Ishikawa (cell line): ENCODE data around the gene ZDBF2.

Experiments
- CEBPB ChIP-seq: IDR thresholded peaks from 2 replicates; pipeline ENCODE4 v1.6.1; 2012
- CREB1 ChIP-seq: IDR thresholded peaks from 2 replicates; pipeline ENCODE4 v1.6.1; 2012; ENCODE audit warnings: low read depth
- EGR1 ChIP-seq: IDR thresholded peaks from 2 replicates; pipeline ENCODE4 v1.6.1; 2012
- EP300 ChIP-seq: IDR thresholded peaks from 2 replicates; pipeline ENCODE4 v1.6.1; 2012; ENCODE audit warnings: borderline replicate concordance
- FOXM1 ChIP-seq: IDR thresholded peaks from 2 replicates; pipeline ENCODE4 v1.6.1; 2012; ENCODE audit warnings: low read depth, borderline replicate concordance
- NFIC ChIP-seq: IDR thresholded peaks from 2 replicates; pipeline ENCODE4 v1.6.1; 2012
- RAD21 ChIP-seq: IDR thresholded peaks from 2 replicates; pipeline ENCODE4 v1.6.1; 2012; ENCODE audit warnings: low read depth
- TAF1 ChIP-seq: IDR thresholded peaks from 2 replicates; pipeline ENCODE4 v1.6.1; 2012; ENCODE audit warnings: low read depth, mild to moderate bottlenecking
- TCF12 ChIP-seq: IDR thresholded peaks from 2 replicates; pipeline ENCODE4 v1.6.1; 2012; ENCODE audit warnings: low read depth
- TEAD4 ChIP-seq: IDR thresholded peaks from 2 replicates; pipeline ENCODE4 v1.6.1; 2012
- YY1 ChIP-seq: IDR thresholded peaks from 2 replicates; pipeline ENCODE4 v1.6.1; 2012; ENCODE audit warnings: low read depth
- ZBTB7A ChIP-seq: IDR thresholded peaks from 2 replicates; pipeline ENCODE4 v1.6.1; 2012; ENCODE audit warnings: low read depth
- TF ChIP-seq, protein P1 (sequence below): IDR thresholded peaks from 2 replicates; pipeline ENCODE4 v1.6.1; 2012
- TF ChIP-seq, protein P2 (sequence below): IDR thresholded peaks from 2 replicates; pipeline ENCODE4 v1.6.1; 2012; ENCODE audit warnings: low read depth, mild to moderate bottlenecking
- TF ChIP-seq, protein P3 (sequence below): IDR thresholded peaks from 2 replicates; pipeline ENCODE4 v1.6.1; 2012

ZDBF2 gene

DNA sequence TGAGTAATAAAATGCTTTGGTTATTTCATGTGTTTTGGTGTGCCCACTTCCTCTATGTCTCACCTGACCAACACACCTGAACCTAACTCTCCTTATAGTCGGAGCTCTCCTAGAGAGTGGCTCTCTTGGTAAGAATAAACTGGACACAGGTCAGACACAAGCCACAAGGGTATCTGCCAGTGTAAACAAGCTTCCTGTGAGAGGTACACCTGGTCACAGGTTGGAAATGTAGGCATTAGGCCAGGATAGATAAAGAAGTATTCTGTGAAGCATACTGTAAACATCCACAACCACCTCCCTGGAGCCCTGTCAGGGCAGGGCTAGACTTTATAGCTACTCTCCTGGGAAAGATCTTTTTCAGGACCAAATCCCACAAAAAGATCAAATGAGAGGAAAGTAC, 69.4 kb downstream of the ZDBF2 start:
- TF ChIP-seq EP300 = no peak
- TF ChIP-seq, protein P1, sequence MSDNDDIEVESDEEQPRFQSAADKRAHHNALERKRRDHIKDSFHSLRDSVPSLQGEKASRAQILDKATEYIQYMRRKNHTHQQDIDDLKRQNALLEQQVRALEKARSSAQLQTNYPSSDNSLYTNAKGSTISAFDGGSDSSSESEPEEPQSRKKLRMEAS = no peak
- TF ChIP-seq, protein P2, sequence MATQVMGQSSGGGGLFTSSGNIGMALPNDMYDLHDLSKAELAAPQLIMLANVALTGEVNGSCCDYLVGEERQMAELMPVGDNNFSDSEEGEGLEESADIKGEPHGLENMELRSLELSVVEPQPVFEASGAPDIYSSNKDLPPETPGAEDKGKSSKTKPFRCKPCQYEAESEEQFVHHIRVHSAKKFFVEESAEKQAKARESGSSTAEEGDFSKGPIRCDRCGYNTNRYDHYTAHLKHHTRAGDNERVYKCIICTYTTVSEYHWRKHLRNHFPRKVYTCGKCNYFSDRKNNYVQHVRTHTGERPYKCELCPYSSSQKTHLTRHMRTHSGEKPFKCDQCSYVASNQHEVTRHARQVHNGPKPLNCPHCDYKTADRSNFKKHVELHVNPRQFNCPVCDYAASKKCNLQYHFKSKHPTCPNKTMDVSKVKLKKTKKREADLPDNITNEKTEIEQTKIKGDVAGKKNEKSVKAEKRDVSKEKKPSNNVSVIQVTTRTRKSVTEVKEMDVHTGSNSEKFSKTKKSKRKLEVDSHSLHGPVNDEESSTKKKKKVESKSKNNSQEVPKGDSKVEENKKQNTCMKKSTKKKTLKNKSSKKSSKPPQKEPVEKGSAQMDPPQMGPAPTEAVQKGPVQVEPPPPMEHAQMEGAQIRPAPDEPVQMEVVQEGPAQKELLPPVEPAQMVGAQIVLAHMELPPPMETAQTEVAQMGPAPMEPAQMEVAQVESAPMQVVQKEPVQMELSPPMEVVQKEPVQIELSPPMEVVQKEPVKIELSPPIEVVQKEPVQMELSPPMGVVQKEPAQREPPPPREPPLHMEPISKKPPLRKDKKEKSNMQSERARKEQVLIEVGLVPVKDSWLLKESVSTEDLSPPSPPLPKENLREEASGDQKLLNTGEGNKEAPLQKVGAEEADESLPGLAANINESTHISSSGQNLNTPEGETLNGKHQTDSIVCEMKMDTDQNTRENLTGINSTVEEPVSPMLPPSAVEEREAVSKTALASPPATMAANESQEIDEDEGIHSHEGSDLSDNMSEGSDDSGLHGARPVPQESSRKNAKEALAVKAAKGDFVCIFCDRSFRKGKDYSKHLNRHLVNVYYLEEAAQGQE = no peak
- no peak for TF ChIP-seq CEBPB
- TF ChIP-seq RAD21 = no peak
- TF ChIP-seq TCF12 = no peak
- TF ChIP-seq, protein P3, sequence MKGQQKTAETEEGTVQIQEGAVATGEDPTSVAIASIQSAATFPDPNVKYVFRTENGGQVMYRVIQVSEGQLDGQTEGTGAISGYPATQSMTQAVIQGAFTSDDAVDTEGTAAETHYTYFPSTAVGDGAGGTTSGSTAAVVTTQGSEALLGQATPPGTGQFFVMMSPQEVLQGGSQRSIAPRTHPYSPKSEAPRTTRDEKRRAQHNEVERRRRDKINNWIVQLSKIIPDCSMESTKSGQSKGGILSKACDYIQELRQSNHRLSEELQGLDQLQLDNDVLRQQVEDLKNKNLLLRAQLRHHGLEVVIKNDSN = no peak
- TF ChIP-seq EGR1 = no peak
- TF ChIP-seq NFIC = no peak
- no peak for TF ChIP-seq CREB1
- TF ChIP-seq TEAD4 = no peak
- TF ChIP-seq TAF1 = no peak
- TF ChIP-seq YY1 = no peak

DNA sequence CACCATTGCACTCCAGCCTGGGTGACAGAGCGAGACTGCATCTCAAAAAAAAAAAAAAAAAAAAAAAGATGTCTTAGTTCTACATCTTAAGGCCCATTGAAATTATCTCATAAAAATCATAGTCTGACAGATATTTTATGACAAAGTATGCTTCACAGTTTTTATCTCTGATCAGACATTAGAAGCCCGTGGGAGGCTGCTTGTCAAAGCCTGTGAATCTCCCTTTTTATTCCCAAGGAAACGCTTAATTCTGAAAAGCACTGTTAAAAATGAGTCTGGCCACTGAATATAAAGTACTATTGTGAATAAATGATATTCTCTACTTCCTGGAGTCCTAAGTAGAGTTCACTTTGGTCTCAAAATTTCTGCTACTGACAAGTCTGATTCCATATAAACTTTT, 71.1 kb downstream of the ZDBF2 start:
- TF ChIP-seq NFIC = no peak

DNA sequence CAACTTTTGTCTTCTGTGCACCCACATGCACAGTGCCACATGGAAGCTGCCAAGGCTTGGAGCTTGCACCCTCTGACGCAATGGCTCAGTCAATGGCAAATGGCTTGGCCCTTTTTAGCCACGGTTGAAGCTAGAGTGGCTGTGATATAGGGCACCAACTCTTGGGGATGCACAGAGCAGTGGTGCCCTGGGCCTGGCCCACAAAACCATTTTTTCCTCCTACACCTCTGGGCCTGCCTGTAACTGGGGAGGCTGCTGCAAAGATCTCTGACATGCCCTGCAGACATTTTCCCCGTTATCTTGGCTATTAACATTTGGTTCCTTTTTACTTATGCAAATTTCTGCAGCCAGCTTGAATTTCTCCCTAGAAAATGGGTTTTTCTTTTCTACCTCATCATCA, 74.9 kb downstream of the ZDBF2 start:
- TF ChIP-seq ZBTB7A (no peak), CREB1 (no peak), YY1 (no peak), EGR1 (no peak), TAF1 (no peak), EP300 (no peak), TEAD4 (no peak)
- TF ChIP-seq, protein P3 = no peak
- TF ChIP-seq, protein P2 = no peak

DNA sequence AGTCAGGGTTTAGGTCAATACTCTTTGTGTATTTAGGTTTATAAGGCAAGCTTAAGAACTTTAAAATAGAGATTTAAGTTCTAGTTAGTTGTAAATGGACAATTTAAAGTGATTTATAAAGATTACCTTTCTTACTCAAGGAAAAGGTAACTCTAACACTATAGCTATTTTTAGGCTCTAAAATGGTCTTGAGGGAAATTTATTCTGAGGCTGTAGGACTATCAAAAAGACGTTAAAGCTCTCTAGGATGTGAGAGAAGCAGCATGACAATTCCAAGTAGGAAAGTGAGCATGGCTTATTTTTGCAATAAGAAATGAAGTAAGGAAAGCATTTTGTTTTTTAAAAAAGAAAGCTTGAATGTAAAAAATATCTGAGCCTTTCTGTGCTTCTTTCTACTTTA, 78.1 kb downstream of the ZDBF2 start:
- TF ChIP-seq RAD21 = no peak
- no peak for TF ChIP-seq TAF1
- TF ChIP-seq TCF12 = no peak
- TF ChIP-seq CREB1 = no peak
- no peak for TF ChIP-seq EP300
- no peak for TF ChIP-seq FOXM1
- no peak for TF ChIP-seq CEBPB
- no peak for TF ChIP-seq TEAD4
- no peak for TF ChIP-seq NFIC
- TF ChIP-seq, protein P1 = no peak
- no peak for TF ChIP-seq EGR1
- TF ChIP-seq ZBTB7A = no peak
- TF ChIP-seq, protein P3 = no peak
- TF ChIP-seq YY1 = no peak
- TF ChIP-seq, protein P2 = no peak

DNA sequence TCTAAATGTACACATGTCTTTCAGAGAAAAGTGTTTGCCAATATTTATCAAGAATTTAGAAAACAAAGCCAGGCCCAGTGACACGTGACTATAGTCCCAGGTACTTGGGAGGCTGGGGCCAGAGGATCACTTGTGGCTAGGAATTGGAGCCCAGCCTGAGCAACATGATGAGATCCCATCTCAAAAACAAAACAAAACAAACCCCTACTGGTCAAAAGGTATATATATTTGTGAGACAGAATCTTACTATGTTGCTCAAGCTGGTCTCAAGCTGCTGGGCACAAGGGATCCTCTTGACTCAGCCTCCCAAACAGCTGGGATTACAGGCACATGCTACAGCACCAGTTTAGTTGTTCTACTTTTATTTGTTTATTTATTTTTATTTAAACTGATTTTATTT, 79.2 kb downstream of the ZDBF2 start:
- TF ChIP-seq RAD21 (no peak), EP300 (no peak), TAF1 (no peak), YY1 (no peak), EGR1 (no peak), TEAD4 (no peak), CREB1 (no peak), CEBPB (no peak)
- TF ChIP-seq, protein P3 = no peak
